ENCODE results near the gene MEIKIN. TPM values are rescaled to one million over a fixed set of nuclear protein-coding genes. Genes with fewer than 3 reads are reported as not detected.

Gene MEIKIN
- total and polyA plus RNA-seq, 2 of the 8 experiments (the other 6 are each of a cell fraction or from before 2014, with no cell fraction given) = not detected

- H3K27me3 ChIP-seq (replicated peaks in 1 of 4; ENCODE audit: control insufficient read depth in 3 of 4, extremely low read depth in 1 of 4, insufficient read depth in 3 of 4, low read length in 3 of 4) = no peaks in the 10 kb centered on the region
- H2BK120ac ChIP-seq (replicated peaks; ENCODE audit: low read depth, low read length) = no peak overlapping the region
- ChIA-PET CTCF (ENCODE audit: partially characterized antibody) (interaction anchor here (1.2 to 1.4 kb wide), 2 partner anchors 11 to 82 kb away, joined by 3 read pairs; no protein-coding TSS in a partner anchor), POLR2A (ENCODE audit: partially characterized antibody) (no interaction called here)
- H3K23me2 ChIP-seq (ENCODE audit: low read depth, low read length) = no peaks in the 10 kb centered on the region
- TF ChIP-seq FOSL1 (IDR thresholded peaks at IDR 0.05; ENCODE audit: insufficient read depth, low read depth, low read length) = no peak
- TF ChIP-seq ZNF274 (IDR thresholded peaks at IDR 0.05; ENCODE audit: borderline replicate concordance, extremely low read depth, low read length) = no peak
- TF ChIP-seq MAFK (IDR thresholded peaks at IDR 0.05; ENCODE audit: low read depth, low read length) = no peak
- TF ChIP-seq PHF8 (conservative IDR thresholded peaks at IDR 0.05; ENCODE audit: low read depth, low read length) = no peak
- no peak for TF ChIP-seq E2F6 (IDR thresholded peaks at IDR 0.05)
- no peak overlapping the region for H3K14ac ChIP-seq (ENCODE audit: insufficient read length)
- H3K79me1 ChIP-seq (ENCODE audit: low read depth, low read length) = no peaks in the 10 kb centered on the region
- H3K36me3 ChIP-seq (ENCODE audit: control insufficient read depth in 2 of 4, insufficient read depth in 4 of 4, low read length in 3 of 4) = no peaks in the 10 kb centered on the region
- no peaks in the 10 kb centered on the region for H3K79me2 ChIP-seq (ENCODE audit: control insufficient read depth in 1 of 2, insufficient read depth in 2 of 2, low read length in 2 of 2)
- H3K4me2 ChIP-seq (ENCODE audit: insufficient read depth in 1 of 2, low read depth in 2 of 2, low read length in 2 of 2) = no peak overlapping the region
- no peak overlapping the region for H2BK20ac ChIP-seq (ENCODE audit: low read length)
- H2AFZ ChIP-seq (ENCODE audit: low read length) = no peak overlapping the region
- no peak for DNase-seq (ENCODE audit: low read depth in 1 of 2, low spot score in 2 of 2)
- no peak overlapping the region for H3K23ac ChIP-seq (ENCODE audit: insufficient read length)
- no peak overlapping the region for H2BK12ac ChIP-seq (ENCODE audit: low read depth, low read length)
- H3K27ac ChIP-seq (ENCODE audit: low read depth, low read length) = no peak overlapping the region; the same call in 1 of the 2 replicates
- H3K56ac ChIP-seq (replicated peaks; ENCODE audit: insufficient read length, low read depth, low read length) = no peak overlapping the region
- H3K4ac ChIP-seq (replicated peaks; ENCODE audit: insufficient read length, low read depth, low read length) = no peak overlapping the region
- no peak overlapping the region for H3K4me3 ChIP-seq (ENCODE audit: extremely low read depth in 1 of 4, insufficient read depth in 2 of 4, low read depth in 3 of 4, low read length in 4 of 4)
- no peak for FAIRE-seq
- no peak overlapping the region for H2AK5ac ChIP-seq (ENCODE audit: low read depth, low read length)
- no peak overlapping the region for H3K18ac ChIP-seq (ENCODE audit: extremely low read depth, low read length)
- 78% methylated on average over 4 of the region's 4 CpGs; no CpG with 5 or more reads in 1 of the 2 experiments for WGBS, 2 experiments (ENCODE audit: extremely low coverage in 1 of 2, insufficient coverage in 1 of 2, insufficient read length in 1 of 2, insufficient replicate concordance in 2 of 2, low coverage in 1 of 2, low lambda C conversion rate in 2 of 2, missing lambda C conversion rate in 1 of 2)
- H4K91ac ChIP-seq (replicated peaks; ENCODE audit: insufficient read length, low read length) = no peak overlapping the region
- H2BK5ac ChIP-seq (ENCODE audit: low read depth, low read length) = no peak overlapping the region
- H3K9ac ChIP-seq (replicated peaks in 1 of 4; ENCODE audit: extremely low read depth in 1 of 4, low read depth in 3 of 4, low read length in 3 of 4) = no peak overlapping the region
- H3K4me1 ChIP-seq (replicated peaks in 1 of 4; ENCODE audit: control insufficient read depth in 3 of 4, insufficient read depth in 4 of 4, low read length in 3 of 4) = peaks cover 0 to under 1% (median 0%) of the 10 kb centered on the region in 4 experiments; a peak in 2 of 7 replicates
- no peak overlapping the region for H4K5ac ChIP-seq (ENCODE audit: insufficient read length, low read depth, low read length)
- no peak overlapping the region for H4K8ac ChIP-seq (ENCODE audit: extremely low read depth, insufficient read depth, low read length)
- no peak overlapping the region for H2BK15ac ChIP-seq (ENCODE audit: low read length)
- no peaks in the 10 kb centered on the region for H3K9me3 ChIP-seq (ENCODE audit: insufficient read depth in 2 of 2, low read depth in 1 of 2, low read length in 1 of 2)
- no peaks in the 10 kb centered on the region for H4K20me1 ChIP-seq (replicated peaks in 1 of 2; ENCODE audit: control insufficient read depth in 1 of 2, insufficient read depth in 2 of 2, low read length in 2 of 2)
Measured at GRCh38 chr5:131980696-131981095, 35.2 kb upstream of the MEIKIN start.
